Body of pancreas (tissue), 4 donors: ENCODE measurements around the gene SNAPC4.

Experiments used
- POLR2A ChIP-seq, 3 donors: fragments of 450-650 bp; IDR thresholded peaks; one replicate each; pipeline ENCODE4 v1.6.1; 2016; ENCODE audit warnings: antibody characterized with exemption in 3 of 3, mild to moderate bottlenecking in 2 of 3
- TF ChIP-seq, protein P1 (sequence below), 7 experiments: fragments of 450-650 bp in 4 of 7; fragments of 200-600 bp in 3 of 7; sonication (generic) in 3 of 7; IDR thresholded peaks; one replicate each; pipeline ENCODE4 v1.5.1; 2016 to 2019; ENCODE audit warnings: antibody characterized with exemption in 7 of 7

GRCh38 chr9:136394312-136395019 is 5.5 kb downstream of the SNAPC4 start:
- TF ChIP-seq, protein P1, sequence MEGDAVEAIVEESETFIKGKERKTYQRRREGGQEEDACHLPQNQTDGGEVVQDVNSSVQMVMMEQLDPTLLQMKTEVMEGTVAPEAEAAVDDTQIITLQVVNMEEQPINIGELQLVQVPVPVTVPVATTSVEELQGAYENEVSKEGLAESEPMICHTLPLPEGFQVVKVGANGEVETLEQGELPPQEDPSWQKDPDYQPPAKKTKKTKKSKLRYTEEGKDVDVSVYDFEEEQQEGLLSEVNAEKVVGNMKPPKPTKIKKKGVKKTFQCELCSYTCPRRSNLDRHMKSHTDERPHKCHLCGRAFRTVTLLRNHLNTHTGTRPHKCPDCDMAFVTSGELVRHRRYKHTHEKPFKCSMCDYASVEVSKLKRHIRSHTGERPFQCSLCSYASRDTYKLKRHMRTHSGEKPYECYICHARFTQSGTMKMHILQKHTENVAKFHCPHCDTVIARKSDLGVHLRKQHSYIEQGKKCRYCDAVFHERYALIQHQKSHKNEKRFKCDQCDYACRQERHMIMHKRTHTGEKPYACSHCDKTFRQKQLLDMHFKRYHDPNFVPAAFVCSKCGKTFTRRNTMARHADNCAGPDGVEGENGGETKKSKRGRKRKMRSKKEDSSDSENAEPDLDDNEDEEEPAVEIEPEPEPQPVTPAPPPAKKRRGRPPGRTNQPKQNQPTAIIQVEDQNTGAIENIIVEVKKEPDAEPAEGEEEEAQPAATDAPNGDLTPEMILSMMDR (IDR thresholded peaks at IDR 0.05) = no peak
- no peak for TF ChIP-seq POLR2A (IDR thresholded peaks at IDR 0.05)
